NK-92 (cell line): ENCODE data around the gene RAMP1.
"Not testable (repeated sequence)": the region's sequence is repeated elsewhere in the genome, so short reads cannot be mapped to it uniquely, and the experiment has no call there.

ENCODE experiments used
- DNase-seq: peaks from one replicate; lab custom pipeline; 2025; ENCODE audit not compliant: unreplicated experiment; lab: John Stamatoyannopoulos, UW

RAMP1 gene

DNA sequence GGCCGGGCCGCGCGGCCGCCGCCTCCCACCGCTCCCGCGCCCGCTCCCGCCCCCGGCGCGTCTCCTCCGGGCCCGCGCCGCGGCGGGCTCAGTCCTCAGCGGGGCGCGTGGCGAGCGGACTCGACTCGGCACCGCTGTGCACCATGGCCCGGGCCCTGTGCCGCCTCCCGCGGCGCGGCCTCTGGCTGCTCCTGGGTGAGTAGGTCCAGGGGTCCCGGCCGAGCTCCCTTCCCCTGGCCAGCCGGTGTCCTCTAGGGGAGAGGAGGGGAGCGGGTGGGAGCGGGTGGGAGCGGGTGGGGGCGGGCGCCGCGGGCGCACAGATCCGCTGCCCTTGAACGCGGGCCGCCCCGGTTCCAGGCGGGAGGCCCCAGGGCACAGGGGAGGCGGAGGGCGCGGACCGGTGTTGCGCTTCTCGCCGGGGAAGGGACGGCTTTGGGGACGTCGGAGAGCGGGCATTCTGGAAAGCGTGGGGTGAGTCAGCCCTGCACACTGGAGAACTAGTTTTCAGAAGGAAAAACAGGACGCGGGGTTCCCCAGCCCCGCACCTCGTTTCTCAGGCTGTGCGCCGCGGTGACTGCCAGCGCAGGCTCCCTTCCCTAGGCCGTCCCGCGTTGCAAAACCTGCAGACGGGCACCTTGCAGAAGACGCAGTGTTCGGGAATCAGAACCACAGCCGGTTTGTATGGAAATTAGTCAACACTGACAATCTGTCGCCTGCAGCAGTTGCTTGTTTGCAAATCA lies at the start of gene RAMP1:
Gene RAMP1, plus strand, starts transcription at position 91 of the 740 bp plus-strand sequence. Its CDS starts 53 bp downstream, at position 144.
- DNase-seq, result no peak

DNA sequence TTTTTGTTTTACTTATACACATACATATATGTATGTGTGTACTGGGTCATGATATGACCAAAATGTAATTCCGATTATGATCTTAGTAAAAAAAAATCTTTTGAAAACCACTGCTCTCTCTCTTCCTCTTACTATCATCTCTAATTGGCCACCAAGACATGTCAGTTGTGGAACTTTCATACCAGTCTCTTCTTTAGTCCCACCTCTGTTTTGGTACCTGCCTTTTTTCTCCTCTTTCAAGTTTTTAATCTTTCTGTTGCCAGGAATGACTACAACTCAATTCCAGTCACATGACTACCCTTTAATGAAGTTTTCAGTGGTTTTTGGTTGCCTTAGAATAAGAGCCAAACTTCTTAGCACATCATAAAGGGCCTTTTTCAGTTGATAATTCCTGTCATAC lies 43.8 kb upstream of the RAMP1 start:
- no peak for DNase-seq

DNA sequence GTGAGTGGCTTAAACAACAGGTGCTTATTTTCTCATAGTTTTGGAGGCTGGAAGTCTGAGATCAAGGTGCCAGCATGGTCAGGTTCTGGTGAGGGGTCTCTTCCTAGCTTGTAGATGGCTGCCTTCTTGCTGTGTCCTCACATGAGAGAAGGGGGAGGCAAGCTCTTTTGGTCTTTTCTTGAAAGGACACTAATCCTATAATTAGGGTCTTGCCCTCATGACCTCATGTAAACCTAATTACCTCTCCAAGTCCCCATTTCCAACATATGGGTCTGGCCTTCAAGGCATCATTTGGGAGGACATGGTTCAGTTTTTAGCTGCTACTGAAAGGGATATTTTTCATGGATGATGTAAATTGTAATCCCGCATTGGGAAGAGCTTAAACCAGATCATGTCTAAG lies 42.9 kb upstream of the RAMP1 start:
- DNase-seq, result no peak

DNA sequence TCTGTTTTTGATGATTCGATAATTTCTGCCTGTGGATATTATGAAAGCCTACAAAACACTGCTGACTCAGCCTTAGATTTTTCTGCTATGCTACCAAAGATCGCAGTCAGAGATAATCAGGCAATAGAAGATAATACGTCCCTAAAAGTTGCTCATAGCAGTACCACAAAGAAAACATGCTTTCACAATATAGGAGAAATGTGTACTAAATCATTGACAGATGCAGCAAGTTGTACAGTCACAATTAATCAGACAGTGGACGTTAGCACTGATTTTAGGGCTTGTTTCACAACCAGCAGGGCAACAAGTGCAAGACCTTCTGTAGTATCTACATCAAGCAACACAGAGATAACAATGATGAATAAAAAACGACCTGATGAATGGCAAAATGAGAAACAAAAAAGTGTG lies 41.4 kb upstream of the RAMP1 start:
- no peak for DNase-seq

DNA sequence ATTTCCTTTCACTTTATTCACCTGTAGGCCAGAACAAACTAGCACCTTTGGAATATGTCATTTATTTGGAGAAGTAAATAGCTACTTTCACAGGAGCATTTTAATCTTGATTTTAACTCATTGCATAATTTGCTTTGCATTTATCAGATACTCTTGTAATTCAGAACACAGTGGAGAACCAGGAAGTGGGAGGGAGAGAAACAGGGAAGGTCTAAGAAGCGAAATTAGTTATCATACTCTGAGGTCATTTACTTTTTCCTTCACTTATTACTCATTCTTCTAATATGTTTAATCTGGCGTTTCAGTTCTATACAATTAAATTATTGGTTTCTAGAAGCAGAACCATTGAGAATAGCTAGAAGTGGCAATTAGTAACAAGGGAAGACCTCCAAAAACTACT lies 40.2 kb upstream of the RAMP1 start:
- DNase-seq, result no peak

DNA sequence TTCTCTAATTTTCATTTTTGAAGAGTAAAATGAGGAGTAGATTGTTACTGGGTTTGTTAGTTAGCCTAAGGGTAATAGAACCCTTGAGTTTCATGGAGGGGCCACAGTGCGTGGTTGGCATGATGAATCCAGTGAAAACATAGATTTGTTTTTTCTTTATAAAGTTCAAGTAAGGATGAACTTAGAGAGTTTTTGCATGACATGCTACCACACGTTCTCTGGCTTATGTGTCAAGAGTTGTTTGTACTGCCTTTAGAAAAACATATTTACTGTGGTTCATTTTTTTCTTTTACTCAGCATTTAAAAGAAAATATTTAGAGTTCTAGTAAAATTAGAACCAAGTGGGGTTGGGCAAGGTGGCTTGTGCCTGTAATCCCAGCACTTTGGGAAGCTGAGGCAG lies 39.0 kb upstream of the RAMP1 start:
- DNase-seq, result no peak

DNA sequence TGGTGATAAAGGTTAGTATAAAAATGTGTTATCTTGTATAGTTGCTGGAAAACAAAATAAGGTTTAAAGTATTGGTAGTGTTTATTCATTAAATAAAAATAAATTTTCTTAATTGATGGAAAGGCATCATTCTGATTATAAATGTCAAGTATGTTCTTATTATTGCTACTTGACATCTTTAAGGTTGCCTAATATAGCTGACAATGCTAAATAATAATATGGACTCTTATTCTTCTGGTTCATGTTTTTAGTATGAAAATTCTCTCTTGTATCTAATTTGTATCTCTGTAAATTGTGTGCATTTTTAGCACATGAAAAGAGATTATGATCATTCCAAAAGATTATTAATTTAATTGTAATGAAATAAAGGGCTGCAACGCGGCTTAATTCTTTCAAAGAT lies 35.9 kb upstream of the RAMP1 start:
- no peak for DNase-seq

DNA sequence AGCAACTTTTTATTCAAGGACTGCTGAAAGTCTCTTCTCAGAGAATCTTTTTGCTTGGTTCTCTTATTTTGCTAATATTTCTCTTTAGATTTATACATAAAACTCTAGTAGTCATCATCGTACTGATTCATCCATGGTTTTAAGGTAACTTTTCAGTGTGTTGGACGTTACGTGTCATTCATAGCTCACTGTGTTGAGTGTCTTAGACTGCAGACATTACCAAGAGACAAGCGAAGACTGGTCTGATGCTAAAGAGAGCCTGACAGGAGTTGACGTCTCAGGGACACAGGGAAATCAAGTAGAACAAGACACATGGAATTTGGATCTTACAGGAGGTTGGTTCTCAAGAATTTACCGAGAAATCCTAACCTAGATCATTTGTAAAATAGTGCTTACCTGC lies 35.3 kb upstream of the RAMP1 start:
- DNase-seq, result no peak

DNA sequence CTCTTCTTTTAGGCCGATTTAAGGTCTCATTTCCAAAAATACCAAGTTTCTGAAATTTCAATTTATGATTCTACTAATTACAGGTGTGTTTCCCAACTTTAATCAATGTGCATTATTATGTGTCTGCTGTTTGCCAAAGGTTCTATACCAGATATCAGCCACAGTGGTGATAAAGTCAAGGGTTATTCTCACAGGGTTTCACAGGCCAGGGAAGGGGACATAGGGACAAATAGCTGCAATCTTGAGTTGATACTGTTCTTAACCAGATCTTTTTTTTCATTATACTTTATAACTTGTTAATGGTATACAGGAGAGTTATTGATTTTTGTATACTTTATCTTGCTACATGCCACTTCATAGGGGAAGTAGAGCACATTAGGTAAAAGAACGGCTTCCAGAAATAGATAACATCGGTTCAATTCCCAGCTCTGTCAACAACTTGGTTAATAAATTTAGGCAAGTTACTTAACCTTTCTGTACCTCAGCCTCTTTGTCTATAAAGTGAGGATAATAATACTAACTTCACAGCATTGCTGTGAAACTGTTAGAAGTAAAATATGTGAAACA lies 31.9 kb upstream of the RAMP1 start:
- no peak for DNase-seq

DNA sequence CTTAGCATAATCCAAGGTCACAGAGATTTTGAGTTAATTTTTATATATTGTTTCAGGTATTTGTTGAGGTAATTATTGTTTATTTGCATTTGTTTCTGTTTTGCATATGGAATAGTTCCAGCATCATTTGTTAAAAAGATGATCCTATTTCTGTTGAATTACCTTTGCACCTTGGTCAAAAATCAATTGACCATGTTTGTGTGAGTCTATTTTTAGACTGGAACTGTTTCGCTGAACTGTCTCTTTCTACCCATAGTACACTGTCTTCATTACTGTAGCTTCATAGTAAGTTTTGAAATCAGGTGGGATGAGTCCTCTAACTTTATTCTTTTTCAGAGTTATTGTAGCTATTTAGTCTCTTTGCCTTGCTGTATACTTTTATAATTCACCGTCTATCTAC lies 28.9 kb upstream of the RAMP1 start:
- no peak for DNase-seq

DNA sequence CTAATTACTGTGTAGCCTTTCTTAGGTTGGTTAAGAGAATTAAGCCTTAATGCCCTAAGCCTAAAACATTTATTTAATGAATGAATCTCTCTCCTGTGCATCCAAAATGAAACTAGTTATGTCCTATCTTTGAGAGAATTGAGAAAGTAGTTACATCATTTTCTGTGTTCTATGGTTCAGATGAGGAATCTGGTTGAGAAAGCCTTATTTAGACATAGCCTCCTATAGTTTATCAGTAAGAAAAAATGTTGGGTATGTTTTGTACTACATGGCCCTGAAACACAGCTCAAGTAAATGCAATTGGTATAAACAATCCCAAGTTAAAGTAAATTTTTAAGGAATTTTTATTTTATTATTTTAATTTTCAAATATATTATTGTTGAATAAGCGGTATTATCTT lies 25.9 kb upstream of the RAMP1 start:
- no peak for DNase-seq

DNA sequence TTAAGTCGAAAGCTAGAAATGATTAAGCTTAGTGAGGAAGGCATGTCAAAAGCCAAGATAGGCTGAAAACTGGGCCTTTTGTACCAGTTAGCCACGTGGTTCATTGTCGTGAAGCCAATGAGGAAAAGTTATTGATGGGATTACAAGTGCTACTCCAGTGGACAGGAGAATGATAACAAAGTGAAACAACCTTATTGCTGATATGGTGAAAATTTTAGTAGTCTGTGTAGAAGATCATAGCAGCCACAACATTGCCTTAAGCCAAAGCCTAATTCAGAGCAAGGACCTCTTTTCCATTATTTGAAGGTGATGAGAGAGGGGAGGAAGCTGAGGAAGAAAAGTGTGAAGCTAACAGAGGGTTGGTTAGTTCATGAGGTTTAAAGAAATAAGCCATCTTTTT lies 24.1 kb upstream of the RAMP1 start:
- DNase-seq, result no peak

DNA sequence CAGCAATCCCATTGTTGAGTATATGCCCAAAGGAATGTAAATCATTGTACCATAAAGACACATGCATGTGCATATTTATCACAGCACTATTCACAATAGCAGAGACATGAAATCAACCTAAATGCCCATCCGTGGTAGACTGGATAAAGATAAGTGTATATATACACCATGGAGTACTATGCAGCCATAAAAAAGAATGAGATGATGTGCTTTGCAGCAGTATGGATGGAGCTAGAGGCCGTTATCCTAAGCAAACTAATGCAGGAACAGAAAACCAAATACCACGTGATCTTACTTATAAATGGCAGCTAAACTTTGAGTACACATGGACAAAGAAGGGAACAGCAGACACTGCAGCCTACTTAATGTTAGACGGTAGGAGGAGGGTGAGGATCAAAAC lies 18.4 kb upstream of the RAMP1 start:
- no peak for DNase-seq

DNA sequence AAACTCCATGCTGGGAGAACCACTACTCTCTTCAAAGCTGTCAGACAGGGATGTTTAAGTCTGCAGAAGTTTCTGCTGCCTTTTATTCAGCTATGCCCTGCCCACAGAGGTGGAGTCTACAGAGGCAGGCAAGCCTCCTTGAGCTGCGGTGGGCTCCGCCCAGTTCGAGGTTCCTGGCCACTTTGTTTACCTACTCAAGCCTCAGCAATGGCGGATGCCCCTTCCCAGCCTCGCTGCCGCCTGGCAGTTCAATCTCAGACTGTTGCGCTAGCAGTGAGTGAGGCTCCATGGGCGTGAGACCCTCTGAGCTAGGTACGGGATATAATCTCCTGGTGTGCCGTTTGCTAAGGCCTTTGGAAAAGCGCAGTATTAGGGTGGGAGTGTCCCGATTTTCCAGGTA lies 10.5 kb upstream of the RAMP1 start:
- not testable (repeated sequence) for DNase-seq

DNA sequence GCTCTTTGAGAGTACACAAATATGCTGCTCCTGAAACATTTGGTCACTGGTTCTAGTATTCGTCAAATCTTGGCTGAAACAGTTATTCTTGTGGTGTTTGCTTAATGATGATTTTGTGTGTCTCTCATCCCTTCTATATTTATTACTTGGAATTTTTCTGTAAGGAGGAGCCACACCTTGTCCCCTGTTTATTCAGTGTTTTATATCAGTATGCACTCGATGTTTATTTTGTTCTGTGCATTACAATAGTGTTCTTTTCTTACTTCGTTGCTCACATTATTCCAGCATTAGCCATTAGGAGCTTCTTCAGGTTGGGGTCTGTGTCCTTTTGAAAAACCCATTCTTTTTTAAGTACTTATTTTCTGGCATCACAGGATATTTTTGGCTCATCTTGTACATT lies 5.1 kb upstream of the RAMP1 start:
- DNase-seq, result no peak

DNA sequence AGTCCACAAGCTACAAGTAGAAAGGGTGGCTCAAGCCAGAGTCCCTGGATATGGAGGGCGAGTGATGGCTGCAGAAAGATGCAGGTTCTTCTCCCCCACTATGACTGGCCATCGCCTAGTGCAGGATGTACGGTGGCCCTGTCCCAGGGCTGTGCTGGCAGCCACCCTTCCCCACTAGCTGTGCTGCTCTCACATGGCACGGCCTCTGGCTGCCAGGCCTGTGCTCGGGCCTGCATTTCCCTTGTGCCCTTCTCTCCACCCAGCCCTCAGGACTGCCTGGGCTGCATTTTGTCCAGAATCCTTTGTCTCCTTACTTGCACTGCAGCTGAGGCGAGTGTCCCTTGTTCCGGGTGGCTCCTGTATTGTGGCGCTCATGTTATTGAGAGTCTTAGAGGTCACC lies 1.6 kb upstream of the RAMP1 start:
- DNase-seq, result no peak

DNA sequence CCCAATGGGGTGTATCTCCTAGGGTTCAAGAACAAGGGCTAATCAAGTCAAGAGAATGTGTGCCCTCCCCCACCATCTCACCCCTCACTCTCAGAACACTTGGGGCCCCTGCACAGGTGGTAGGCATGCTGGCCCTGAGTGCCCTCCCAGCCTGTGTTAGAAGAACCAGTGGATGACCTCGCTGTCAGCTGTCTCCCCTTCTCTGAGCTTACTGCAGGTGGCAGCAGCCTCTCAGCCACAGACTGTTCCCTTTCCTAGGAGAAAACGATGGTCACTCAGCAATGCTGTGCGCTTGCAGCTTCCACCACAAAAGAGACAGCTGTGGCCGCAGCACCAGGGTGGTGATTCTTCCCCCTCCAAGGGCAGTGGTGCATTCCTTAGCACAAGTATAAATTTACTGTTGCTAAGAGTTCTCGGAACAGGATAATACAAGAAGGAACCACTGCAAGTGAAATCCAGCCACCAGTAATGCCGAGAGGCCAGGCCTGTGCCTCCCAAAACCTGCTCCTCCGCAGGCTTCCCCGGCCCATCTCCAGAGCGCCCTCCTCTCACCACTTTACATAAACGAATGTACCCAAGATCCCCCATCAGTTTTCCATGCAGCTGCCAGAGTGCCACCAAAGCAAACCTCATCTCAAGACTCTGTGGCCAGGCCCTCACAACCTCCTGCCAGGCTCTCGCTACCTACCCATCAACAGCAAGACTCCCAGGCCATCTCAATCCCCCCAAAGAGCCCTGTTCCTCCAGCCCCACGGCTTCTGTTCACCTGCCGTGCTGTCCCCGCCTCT lies 935 bp upstream of the RAMP1 start:
- no peak for DNase-seq

DNA sequence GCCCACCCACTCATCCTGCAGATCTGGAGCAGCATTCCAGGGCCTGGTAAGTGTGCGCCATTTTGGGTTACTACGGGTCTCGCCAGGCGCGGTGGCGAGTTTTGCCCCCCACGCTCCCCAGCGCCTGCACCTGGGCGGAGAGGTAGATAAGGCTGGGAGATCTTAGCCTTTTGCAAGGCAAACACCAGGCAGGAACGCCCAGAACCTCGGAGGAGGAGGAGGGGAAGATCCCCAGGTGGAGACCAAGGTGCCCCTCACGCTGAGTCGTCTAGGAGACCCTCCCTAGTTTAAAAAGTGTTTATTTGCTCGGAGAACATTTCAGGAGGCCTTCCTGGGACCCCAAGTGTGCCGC lies 365 bp upstream of the RAMP1 start:
- DNase-seq, result no peak

DNA sequence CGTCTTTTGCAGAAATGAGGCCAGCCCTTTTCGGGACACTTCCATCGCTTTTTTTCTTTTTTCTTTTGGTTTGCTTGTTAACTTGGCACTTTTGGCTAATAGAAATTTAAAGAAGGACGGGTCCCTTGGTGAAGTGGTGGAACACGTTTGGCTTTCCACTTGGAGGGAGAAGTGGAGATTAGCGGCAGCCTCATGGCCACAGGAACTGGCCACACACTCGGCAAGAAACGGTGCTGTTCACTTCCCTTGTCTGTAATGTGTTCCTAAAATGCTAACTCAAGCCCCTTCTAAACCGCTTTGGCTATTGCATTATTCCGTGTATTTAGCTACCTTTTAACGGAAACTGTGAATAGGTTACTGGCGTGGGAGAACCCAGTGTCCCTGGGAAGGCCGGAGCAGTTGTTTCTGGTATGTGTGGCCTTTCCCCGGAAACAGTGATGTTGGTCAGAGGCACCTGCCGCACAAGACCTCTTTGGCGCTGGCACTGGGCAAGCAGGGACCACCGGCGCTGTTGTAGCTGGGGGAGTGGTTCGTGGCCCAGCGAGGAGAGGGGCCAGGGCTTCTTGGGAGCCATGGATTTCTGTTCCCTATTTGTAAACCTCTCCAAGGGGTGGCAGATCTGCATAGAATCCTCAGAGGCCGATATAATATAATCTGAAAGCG lies 981 bp downstream of the RAMP1 start:
- no peak for DNase-seq

DNA sequence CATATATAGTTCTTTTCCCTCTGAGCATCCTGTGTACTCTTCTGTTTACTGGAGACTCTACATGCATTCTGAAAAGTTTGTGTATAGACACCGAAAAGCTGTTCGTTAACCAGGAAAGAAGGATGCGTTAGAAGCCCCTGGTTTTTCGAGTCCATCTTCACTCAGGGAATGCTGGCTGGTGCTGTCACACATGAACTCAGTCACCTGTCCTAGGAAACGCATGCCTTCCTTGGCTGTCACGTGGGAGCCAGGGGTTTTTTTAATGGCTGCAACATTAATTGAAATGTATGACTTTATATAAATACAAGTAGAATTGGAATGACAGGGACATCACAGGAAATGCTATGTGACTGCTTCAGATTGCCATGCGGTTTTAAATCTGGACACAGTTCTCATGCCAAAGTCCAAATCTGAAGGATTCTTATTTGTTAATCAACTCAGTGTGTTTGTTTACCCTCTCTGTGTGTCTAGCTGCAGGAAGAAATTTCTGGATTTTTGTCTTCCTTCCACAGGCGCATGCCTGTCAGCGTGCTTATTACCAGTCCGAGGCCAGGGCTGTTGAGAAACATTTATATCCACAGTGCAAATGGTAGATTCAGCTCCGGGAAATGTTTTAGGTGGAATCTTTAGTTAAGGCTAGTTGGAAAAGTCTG lies 2.6 kb downstream of the RAMP1 start:
- DNase-seq, result no peak

DNA sequence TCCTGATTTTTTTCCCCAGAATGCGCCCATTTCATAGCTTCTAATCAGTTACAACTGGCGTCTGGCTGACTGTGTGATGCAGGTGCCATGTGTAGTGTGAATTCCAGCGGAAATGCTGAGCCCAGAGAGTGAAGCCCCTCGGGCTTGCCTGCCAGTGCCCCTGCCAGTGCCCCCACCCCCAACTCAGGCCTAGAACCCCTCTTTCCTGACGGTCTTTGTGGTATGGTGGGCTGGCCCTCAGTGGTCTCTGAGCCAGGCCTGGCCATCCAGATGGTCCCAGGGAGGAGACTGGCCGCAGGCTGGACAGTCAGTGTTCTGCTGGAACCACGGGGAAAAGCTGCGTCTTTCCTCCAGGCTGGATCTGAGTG lies 3.1 kb downstream of the RAMP1 start:
- DNase-seq, result no peak
